ENCODE data around the gene DHRS3. TPM values are rescaled to one million over a fixed set of nuclear protein-coding genes. Genes with fewer than 3 reads are reported as not detected.
A peak's percentile ranks its signal among the peaks of the same experiment; 100 is the strongest.
"Not testable (repeated sequence)": the region's sequence is repeated elsewhere in the genome, so short reads cannot be mapped to it uniquely, and the experiment has no call there.

The DHRS3 gene
- total and polyA plus RNA-seq, 5 experiments from 2014 or later = 17.7 to 91.0 (median 31.0) TPM

GRCh38 chr1:12543740-12544154 is 74.3 kb downstream of the DHRS3 start:
- H3K4me3 Mint-ChIP-seq = no peak overlapping the region

GRCh38 chr1:12542616-12543592 is 75.1 kb downstream of the DHRS3 start:
- Mint-ChIP-seq H3K27me3 (peaks cover 0 to 2% (median 0%) of the 10 kb centered on the region in 5 donors), H3K27ac (peak overlapping the region in 1 of 10 donors; percentile 3), H3K36me3 (peaks cover 0 to under 1% (median 0%) of the 10 kb centered on the region in 3 donors), H3K4me3 (peak overlapping the region in 1 of 10 donors; percentile 24), H3K9me3 (no peaks in the 10 kb centered on the region), H3K4me1 (peaks cover 0 to 5% (median 2%) of the 10 kb centered on the region in 4 donors)
- DNase-seq (no peak), ATAC-seq (no peak)
- POLR2A ChIA-PET = no interaction called here

More at GRCh38 chr1:12543740-12544154, 74.3 kb downstream of the DHRS3 start:
- ATAC-seq = no peak
- no peak overlapping the region for H3K27ac Mint-ChIP-seq
- no peaks in the 10 kb centered on the region for H3K9me3 Mint-ChIP-seq
- POLR2A ChIA-PET = no interaction called here
- H3K27me3 Mint-ChIP-seq = peaks cover 0 to 2% (median 0%) of the 10 kb centered on the region in 5 donors
- H3K36me3 Mint-ChIP-seq = no peaks in the 10 kb centered on the region
- DNase-seq = no peak
- H3K4me1 Mint-ChIP-seq = peaks cover 0 to 5% (median 2%) of the 10 kb centered on the region in 4 donors

GRCh38 chr1:12542138-12542465 is 75.9 kb downstream of the DHRS3 start:
- Mint-ChIP-seq H3K9me3 (peaks cover 0 to 7% (median 2%) of the 10 kb centered on the region in 9 donors), H3K27ac (peak overlapping the region in 2 of 10 donors; percentile 7 to 31), H3K4me3 (no peak overlapping the region), H3K4me1 (peaks cover 0 to 5% (median 2%) of the 10 kb centered on the region in 4 donors), H3K27me3 (peaks cover 0 to under 1% (median 0%) of the 10 kb centered on the region in 5 donors), H3K36me3 (peaks cover 2 to 8% (median 7%) of the 10 kb centered on the region in 3 donors)
- DNase-seq (no peak), ATAC-seq (no peak)
- POLR2A ChIA-PET = no interaction called here

- ATAC-seq = no peak
- H3K4me3 Mint-ChIP-seq = no peak overlapping the region
- H3K27me3 Mint-ChIP-seq = no peaks in the 10 kb centered on the region
- no peak for DNase-seq
- peaks cover 0 to 13% (median 6%) of the 10 kb centered on the region in 9 donors for H3K9me3 Mint-ChIP-seq
- H3K4me1 Mint-ChIP-seq = peaks cover 0 to 5% (median 2%) of the 10 kb centered on the region in 4 donors
- POLR2A ChIA-PET = no interaction called here
- peaks cover 4 to 14% (median 12%) of the 10 kb centered on the region in 3 donors for H3K36me3 Mint-ChIP-seq
- H3K27ac Mint-ChIP-seq = peak overlapping the region in 2 of 10 donors; percentile 7 to 31
Measured at GRCh38 chr1:12541274-12542137, 76.5 kb downstream of the DHRS3 start.

GRCh38 chr1:12540580-12541273 is 77.3 kb downstream of the DHRS3 start:
- Mint-ChIP-seq H3K27me3 (no peaks in the 10 kb centered on the region), H3K4me3 (no peak overlapping the region), H3K27ac (peak overlapping the region in 1 of 10 donors; percentile 18), H3K4me1 (peaks cover 0 to 5% (median 2%) of the 10 kb centered on the region in 4 donors), H3K9me3 (peaks cover 5 to 21% (median 10%) of the 10 kb centered on the region in 9 donors), H3K36me3 (peaks cover 10 to 21% (median 20%) of the 10 kb centered on the region in 3 donors)
- POLR2A ChIA-PET = no interaction called here
- DNase-seq = no peak
- no peak for ATAC-seq

- no peak overlapping the region for H3K4me3 Mint-ChIP-seq
- peaks cover 0 to 5% (median under 1%) of the 10 kb centered on the region in 4 donors for H3K4me1 Mint-ChIP-seq
- H3K36me3 Mint-ChIP-seq = peaks cover 10 to 28% (median 25%) of the 10 kb centered on the region in 3 donors
- no peaks in the 10 kb centered on the region for H3K27me3 Mint-ChIP-seq
- peaks cover 8 to 24% (median 14%) of the 10 kb centered on the region in 9 donors for H3K9me3 Mint-ChIP-seq
- DNase-seq (no peak), ATAC-seq (no peak)
- POLR2A ChIA-PET = interaction anchor here (1.2 kb wide), 1 partner anchor 30 kb away, joined by 3 read pairs; no protein-coding TSS in a partner anchor
- no peak overlapping the region for H3K27ac Mint-ChIP-seq
Measured at GRCh38 chr1:12539705-12540579, 78.1 kb downstream of the DHRS3 start.

GRCh38 chr1:12539320-12539704 is 78.7 kb downstream of the DHRS3 start:
- DNase-seq (no peak), ATAC-seq (no peak)
- POLR2A ChIA-PET = interaction anchor here (1.2 kb wide), 1 partner anchor 29 kb away, joined by 3 read pairs; no protein-coding TSS in a partner anchor
- H3K4me3 Mint-ChIP-seq = no peak overlapping the region
- H3K4me1 Mint-ChIP-seq = peaks cover 0 to 5% (median 0%) of the 10 kb centered on the region in 4 donors
- H3K9me3 Mint-ChIP-seq = peaks cover 8 to 24% (median 14%) of the 10 kb centered on the region in 9 donors
- peaks cover 10 to 29% (median 25%) of the 10 kb centered on the region in 3 donors for H3K36me3 Mint-ChIP-seq
- H3K27me3 Mint-ChIP-seq = no peaks in the 10 kb centered on the region
- H3K27ac Mint-ChIP-seq = peak overlapping the region in 1 of 10 donors; percentile 38

- POLR2A ChIA-PET, ATAC-seq, H3K4me1 Mint-ChIP-seq, H3K27ac Mint-ChIP-seq, DNase-seq, H3K4me3 Mint-ChIP-seq, H3K27me3 Mint-ChIP-seq: not testable (repeated sequence)
- H3K36me3 Mint-ChIP-seq = peaks cover 10 to 29% (median 25%) of the 10 kb centered on the region in 3 donors
- peaks cover 8 to 24% (median 14%) of the 10 kb centered on the region in 9 donors for H3K9me3 Mint-ChIP-seq
Measured at GRCh38 chr1:12538536-12538935, 79.5 kb downstream of the DHRS3 start.

- Mint-ChIP-seq H3K4me1 (peaks cover 0 to 5% (median 0%) of the 10 kb centered on the region in 4 donors), H3K36me3 (peaks cover 10 to 29% (median 25%) of the 10 kb centered on the region in 3 donors), H3K4me3 (no peak overlapping the region), H3K9me3 (peaks cover 8 to 24% (median 14%) of the 10 kb centered on the region in 9 donors), H3K27ac (no peak overlapping the region), H3K27me3 (no peaks in the 10 kb centered on the region)
- no peak for DNase-seq
- POLR2A ChIA-PET = interaction anchor here (0.6 kb wide), 1 partner anchor 79 kb away, joined by 3 read pairs; no protein-coding TSS in a partner anchor
- ATAC-seq = no peak
Measured at GRCh38 chr1:12537906-12538461, 80.0 kb downstream of the DHRS3 start.

GRCh38 chr1:12537294-12537693 is 80.7 kb downstream of the DHRS3 start:
- ATAC-seq (no peak), DNase-seq (no peak)
- POLR2A ChIA-PET = no interaction called here
- Mint-ChIP-seq H3K36me3 (peaks cover 10 to 29% (median 25%) of the 10 kb centered on the region in 3 donors), H3K4me3 (no peak overlapping the region), H3K4me1 (peaks cover 0 to 4% (median 0%) of the 10 kb centered on the region in 4 donors), H3K27me3 (no peaks in the 10 kb centered on the region), H3K27ac (no peak overlapping the region), H3K9me3 (peaks cover 8 to 24% (median 14%) of the 10 kb centered on the region in 9 donors)

Measured in naive thymus-derived CD8-positive, alpha-beta T cell (primary cell).